NCI-H2107 treated with DMSO at 0.1 percent for 48 hours (cell line): ENCODE data around the gene L3MBTL2.

Source experiments
- DNase-seq: peaks from one replicate; lab custom pipeline; 2025; ENCODE audit not compliant: unreplicated experiment; lab: John Stamatoyannopoulos, UW

L3MBTL2 gene

DNA sequence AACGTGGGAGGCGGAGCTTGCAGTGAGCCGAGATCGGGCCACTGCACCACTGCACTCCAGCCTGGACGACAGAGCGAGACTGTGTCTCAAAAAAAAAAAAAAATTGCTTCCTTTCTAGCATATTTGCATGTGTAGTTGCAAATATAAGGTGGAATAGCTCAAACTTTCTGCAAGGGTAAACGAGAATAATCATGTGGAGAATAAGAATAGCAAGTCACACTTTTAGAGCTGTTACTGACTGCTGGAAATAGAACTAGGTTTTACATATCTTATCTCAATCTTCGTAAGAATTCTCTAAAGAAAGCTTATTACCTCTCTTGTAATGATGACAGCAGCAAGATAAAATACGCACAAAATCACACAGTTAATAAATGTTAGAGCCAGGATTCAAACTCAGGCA, 1.6 kb downstream of the L3MBTL2 start:
- no peak for DNase-seq

DNA sequence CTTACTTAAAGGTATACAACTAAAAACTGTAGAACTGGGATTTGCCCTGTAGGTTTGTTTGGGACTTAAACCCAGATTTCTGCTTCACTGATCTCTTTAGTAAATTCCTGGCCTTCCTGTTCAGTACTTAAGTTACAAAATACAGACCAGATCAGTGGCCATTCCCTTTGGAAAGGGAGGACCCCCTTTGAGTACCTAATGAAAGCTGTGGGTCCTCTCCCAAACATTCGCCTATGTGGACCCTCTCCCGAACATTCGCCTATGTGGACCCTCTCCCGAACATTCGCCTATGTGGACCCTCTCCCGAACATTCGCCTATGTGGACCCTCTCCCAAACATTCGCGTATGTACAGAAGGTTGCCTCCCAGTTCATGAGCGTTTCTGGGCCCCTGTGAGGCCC, 10.3 kb downstream of the L3MBTL2 start:
- no peak for DNase-seq

DNA sequence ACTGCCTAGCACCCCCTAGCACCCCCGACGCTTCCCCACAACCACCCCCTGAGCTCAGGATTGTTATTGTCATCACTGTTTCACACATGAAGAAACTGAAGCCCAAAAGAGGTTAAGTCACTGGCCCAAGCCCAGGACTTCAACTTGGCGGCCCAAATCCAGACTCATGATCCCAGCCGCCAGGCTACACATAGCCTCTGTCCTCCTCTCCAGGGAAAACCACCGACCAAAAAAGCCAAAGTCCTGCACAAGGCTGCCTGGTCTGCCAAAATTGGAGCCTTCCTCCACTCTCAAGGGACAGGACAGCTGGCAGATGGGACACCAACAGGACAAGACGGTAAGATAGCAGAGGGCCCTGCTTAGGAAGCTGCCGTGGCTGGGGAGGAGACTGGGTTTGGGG, 10.8 kb downstream of the L3MBTL2 start:
- DNase-seq = no peak

DNA sequence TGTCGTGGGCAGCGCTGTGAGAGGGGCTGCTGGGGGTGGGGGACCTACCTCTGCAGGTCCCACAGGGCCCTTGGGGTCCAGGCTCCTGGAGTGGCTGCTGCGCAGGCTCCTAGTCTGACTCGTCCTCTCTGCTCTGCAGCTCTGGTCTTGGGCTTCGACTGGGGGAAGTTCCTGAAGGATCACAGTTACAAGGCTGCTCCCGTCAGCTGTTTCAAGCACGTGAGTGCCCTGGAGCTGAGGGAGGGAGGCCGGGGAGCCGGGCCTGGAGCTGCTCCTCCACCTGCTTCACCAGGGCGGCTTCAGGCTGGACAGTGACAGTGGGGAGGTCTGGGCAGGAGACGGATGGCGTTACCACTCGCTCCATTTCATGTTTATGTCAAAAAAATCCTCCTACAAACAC, 11.9 kb downstream of the L3MBTL2 start:
- peak; percentile 54 for DNase-seq

DNA sequence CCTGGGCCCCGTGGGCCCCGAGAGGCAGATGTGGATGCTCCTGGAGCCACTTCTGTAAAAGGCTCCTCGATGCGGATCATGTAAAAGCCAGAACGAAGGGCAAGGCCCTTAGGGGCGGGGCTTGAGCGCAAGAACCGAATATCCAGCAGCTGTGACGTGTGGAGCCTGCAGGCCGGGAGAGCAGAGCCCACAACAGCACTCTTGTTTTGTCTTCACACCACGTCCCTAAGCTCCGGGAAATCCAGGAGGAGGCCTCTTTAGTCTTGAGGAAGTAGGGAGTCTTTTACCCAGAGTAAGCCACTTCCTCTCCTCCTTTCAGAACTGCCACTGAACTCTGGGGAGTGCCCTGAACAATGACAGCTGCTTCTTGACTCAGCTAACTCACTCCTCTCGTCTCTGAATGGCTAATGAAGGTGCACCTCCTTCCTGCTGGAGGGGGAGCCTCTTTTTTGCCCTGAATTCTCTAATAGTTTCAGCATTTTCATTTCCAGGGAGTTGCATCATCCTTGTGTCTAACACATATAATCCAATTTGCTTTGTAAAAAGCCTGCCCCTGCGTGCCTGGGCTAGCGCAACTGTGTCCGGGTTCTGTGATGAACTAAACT, 12.5 kb downstream of the L3MBTL2 start:
- DNase-seq = no peak

DNA sequence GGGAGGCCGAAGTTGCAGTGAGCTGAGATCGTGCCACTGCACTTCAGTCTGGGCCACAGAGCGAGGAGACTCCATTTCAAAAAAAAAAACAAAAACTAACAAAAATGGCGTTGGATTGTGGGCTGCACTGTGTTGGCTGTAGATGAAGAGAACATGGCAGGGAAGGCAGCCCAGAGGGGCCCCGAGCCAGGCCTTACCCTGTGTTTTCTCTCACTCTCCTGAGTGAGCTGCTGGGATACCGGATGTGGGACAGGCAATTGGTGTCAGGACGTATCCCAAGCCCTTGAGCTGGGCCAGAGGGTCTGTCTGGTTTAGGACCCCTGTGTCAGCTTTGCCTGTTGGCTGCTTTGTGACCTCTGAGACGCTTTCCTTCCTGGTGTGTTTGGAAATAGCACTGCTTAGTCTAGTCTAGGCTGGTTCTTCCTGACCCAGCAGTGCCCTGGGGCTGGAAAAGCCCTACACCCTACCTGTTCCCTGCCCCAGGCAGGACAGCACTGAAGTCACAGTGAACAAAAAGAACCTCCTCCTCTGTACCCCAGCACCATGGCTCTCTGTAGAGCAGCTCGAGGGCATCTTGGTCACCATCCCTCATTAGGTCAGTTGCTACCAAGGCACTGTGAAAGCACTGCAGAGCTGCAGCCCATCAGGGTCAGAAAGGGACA, 17.9 kb downstream of the L3MBTL2 start:
- no peak for DNase-seq

DNA sequence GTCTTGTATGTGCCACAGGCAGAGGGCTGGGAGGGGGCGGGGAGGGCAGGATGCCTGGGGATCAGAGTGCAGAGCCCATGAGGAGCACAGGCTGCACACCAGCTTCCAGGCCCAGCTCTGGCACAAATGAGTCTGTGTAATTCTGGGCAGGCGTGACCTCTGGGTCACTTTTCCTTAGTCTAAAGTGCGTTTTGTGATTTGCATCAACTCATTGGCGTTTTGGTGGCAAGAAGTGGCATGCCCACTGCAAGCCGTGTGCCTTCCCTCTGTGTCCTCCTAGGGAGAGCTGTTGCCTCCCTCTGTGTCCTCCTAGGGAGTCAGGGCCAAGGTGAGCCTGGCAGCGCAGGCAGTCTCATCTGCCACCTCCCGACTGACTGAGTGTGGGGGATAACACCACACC, 18.4 kb downstream of the L3MBTL2 start:
- no peak for DNase-seq

DNA sequence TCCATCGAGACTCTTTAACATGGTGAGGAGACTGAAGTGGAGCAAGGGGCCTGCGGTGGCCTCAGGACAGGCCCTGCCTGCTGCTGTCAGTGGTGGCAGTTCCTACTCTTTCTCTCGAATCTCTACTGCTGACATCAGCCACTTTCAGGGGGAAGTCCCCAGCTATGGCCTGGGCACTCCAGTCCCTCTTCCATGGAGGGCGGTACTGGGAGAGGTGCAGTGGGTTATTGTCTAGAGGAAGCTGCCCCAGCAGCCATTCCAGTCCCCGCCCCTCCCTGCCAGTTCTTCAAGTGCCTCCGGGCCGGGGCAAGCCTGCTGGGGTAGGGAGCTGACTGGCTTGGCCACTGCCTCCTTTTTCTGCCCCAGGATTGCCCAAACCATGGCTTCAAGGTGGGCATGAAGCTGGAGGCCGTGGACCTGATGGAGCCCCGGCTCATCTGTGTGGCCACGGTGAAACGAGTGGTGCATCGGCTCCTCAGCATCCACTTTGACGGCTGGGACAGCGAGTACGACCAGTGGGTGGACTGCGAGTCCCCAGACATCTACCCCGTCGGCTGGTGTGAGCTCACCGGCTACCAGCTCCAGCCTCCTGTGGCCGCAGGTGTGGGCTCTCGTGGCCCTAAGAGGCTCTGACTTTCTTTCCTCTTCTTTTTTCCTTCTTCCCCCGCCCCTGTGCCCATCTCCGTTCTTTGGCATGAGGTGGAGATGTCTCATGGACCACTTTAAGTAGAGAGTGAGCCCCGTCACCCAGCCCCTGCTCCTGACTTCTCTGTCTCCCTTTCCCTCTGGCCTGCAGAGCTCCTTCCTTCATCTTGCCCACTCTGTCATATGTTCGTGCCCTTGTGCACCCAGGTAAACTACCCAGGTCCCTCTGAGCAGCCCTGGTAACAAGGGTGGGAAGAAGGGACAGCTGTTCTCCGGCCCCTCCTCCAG, 21.9 kb downstream of the L3MBTL2 start:
- no peak for DNase-seq

DNA sequence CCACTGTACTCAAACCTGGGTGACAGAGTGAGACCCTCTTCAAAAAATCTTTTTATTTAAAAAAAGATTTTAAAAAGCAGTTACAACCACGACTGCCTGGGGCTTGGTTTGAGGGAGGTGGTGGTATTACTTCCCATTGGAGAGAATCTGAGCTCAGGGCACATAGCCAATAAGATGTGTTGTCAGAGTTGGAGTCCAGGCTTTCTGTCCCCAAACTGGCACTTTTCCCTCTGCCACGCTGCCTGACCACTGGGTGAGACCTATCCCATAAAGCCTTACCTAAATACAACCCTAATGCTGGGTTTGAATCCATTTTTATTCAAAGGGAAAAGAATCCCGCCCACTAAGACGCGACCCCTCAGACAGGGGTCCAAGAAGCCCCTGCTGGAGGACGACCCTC, 24.1 kb downstream of the L3MBTL2 start:
- DNase-seq = no peak

DNA sequence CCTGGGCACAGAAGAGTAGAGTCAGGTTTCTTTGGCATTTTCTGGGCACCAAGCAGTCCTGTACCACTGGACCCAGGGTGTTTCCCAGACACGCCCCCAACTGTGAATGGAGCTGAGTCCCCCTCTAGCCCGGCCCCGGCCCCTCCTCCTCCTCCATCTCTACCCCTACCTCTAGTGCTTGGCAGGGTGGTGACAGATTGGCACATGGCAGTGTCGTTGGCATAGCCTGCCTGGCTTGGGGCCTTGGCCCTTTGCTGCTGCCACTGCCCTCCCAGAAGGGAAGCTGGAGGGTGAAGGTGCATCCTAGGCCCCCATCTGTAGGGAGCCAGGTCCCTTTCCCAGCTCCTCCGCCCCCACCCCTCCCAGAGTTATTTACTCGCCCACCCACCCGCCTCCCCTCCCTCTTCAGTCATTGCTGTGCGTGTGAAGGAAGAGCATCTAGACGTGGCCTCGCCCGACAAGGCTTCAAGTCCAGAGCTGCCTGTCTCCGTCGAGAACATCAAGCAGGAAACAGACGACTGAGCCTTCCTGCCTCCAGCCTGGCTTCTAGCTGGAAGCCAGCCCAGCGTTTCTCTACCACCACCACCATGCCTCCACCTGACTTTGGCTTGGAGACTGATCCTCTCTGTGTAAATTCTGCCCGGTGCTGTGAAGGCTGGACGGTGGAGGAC, 24.8 kb downstream of the L3MBTL2 start:
- DNase-seq = no peak

DNA sequence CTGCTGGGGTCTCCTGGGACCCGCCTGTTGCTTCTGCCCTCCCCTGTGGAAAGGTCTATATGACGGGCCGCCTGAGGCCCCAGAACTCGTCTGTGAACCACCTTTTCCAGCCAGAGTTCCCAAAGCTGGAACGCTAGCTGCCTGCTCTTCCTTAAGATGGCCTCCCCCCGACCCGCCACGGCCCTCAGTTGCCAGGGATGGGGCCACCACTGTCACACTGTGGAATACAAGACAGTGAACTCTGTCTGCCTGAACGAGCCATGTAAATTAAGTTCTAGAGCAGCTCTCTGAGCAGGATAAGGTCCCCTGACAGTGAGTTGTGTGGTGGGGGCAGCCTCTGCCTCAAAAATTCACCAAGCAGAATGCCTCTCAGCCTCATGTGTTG, 25.3 kb downstream of the L3MBTL2 start:
- DNase-seq = no peak

DNA sequence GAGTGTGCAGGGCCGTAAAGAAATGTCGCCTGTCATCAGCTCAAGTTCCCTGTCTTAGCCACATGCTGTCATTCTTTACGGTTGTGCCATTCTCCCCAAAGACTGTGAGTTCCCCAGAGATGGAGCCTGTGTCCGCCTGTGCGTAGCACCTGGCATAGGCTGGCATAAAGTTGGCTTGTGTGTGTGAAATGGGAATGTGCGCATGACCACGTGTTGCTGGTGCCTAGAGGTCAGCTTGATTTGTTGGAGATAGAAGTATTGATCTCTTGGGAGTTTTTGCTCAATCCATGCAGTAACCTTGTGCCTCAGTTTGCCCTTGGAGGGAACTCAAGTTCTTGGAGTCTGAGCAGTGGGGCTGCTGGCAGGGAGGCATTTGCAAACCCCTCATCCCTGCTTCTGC, 26.3 kb downstream of the L3MBTL2 start:
- no peak for DNase-seq

DNA sequence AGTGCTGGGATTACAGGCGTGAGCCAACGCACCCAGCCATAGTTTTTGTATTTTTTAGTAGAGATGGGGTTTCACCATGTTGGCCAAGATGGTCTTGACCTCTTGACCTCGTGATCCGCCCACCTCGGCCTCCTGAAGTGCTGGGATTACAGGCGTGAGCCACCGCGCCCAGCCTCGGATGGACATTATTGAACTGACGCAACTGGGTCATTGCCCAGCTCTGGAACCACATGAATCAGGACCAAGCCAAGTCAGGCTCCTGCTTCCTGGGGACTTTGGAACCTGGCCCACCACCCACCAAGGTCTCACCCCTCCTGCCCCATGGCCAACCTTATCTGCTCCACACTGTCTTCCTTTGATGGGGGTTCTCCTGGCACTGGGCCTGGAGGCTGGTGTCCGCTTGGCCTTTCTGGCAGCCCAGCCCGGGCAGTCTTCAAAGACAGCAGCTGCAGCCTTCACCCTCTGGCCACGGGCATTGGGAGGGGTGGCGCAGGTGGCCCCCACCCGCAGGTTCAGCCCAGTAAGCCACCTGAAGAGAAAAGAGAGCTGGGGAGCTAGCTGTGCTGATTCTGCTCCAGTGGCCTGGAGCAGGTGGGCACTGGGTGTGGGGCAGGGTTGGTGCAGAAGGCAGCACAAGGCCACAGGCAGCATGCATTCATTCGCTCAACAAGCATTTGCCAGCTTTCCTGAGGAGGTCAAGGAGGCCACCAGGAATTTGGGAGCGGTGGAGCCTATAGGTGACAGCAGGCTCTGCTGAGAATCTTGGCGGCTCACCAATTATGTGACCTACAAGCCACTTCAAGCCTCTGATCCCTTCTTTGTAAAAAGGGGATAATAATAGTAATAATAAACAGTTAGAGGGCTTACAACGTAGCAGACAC, 29.9 kb downstream of the L3MBTL2 start:
- DNase-seq = no peak

DNA sequence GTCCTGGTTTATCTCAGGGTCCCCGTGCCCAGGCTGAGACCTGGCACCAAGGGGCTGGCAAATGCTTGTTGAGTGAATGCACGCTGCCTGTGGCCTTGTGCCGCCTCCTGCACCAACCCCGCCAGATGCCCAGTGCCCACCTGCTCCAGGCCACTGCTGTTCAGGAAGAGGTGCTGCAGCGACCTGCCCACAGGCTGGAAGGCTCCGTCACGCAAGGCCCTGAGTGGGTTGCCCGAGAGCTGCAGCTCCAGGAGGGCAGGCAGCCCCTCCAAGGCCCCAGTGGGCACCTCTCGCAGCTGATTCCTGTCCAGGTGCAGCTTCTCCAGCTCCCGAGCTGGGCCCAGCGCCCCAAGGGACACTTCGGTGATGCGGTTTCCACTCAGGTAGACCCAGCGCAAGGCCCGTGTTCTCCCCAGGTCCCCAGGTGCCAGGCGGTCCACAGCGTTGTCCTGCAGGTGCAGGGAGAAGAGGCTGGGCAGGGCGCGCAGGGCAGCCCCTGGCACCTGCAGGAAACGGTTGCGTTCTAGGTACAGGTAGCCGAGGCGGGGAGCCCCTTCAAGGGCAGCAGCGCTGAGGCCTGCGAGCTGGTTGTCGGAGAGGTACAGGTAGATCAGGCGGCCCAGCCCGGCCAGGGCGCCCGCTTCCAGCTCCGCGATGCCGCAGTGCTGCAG, 32.1 kb downstream of the L3MBTL2 start:
- peak; percentile 28 for DNase-seq

DNA sequence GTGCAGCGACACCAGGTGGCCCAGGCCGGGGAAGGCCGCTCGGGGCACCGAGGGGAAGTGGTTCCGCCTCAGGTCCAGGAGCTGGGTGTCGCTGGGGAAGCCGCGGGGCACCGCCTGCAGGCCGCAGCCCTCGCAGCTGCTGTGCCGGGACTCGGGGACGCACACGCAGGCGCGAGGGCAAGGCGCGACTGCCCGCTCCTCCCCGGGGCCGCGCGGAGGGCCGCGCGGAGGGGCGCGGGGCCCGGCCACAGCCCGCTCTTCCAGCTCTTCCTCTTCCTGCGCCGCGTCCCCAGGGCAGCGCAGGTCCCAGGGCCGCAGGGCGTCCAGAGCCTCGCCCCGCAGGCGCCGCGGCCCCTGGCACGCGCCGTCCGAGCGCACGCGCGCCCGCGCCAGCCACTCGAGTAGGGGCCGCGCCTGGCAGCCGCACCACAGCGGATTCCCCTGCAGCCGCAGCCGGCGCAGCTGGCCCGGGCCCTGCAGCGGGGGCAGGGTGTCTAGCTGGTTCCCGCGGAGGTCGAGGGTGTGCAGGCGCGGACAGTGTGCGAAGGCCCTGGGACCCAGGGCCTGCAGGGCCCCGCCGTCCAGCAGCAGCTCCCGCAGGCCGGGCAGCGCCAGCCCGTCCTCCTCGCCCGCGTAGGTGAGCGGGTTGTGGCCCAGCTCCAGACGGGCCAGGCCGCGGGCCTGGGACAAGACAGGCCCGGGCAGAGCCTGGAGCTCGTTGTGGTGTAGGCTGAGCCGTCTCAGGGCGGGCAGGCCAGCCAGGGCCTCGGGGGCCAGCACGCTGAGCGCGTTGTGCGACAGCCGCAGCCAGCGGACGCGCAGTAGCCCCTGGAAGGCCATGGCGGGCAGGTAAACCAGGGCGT, 32.8 kb downstream of the L3MBTL2 start:
- no peak for DNase-seq

DNA sequence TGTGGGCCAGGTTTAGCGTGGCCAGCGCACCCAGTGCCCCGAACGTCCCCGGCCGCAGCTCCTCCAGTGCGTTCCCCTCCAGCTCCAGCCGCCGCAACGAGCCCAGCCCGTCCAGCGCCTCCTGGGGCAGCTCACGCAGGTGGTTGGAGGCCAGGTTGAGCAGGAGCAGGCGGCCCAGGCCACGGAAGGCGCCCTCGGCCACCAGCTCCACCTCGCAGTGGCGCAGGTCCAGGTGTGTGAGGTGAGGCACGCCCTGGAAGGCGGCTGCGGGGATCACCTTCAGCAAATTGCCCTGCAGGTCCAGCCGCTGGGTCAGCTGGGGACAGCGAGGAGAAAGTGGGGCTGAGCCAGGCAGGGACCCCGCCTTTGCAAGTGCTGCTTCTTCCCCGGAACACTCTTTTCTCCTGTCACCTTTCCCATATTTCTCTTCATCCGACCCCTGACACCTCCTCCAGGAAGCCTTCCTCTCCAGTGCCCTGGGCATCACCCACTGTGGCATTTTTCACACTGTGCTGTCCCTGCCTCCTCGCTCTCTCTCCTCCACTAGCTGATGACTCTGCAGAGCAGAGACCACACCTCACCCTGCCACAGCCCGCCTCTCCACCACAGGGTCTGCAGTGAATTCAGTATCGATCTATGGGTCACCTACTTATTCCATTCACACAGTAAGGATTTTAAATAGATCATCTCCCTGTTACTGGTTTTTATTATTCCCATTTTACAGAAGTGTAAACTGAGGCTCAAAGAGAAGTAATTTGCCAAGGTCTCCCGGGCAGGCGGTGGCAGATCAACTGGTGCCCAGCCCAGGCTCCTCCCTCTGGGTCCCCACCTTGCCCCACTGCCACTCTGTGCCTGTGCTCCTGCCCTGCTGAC, 33.7 kb downstream of the L3MBTL2 start:
- no peak for DNase-seq

DNA sequence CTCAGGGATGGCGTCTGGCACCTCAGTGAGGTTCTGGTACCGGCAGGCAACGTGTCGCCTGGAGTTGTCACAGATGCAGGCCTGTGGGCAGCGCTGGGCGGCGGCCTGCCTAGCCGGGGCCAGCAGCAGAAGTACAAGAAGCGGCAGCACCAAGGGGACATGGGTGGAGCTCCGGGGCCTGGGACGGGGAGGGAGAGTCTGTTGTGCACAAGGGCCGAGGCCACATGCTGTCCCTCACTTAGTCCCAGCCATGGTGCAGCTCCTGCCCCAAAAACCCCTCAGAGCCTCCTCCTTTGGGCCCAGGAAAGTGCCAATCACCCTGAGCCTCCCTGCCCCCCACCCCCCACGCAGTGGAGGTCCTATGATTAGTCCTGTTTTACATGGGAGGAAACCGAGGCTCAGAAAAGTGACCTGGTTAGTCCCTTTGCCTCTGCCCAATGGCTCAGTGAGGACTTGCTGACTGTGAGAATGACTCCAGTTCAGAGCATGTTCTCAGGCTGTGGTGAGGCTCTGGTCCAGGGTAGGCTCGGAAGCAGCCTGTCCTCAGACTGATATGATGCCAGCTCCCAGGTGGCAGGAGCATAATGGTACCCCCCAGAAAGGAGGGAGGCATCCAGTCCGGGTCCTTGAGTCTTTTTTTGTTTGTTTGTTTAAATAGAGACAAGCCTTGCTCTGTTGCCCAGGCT, 34.5 kb downstream of the L3MBTL2 start:
- no peak for DNase-seq
